Astrocyte (in vitro differentiated cells and primary cell): ENCODE data around the gene TREX2.

Source experiments
- CTCF ChIP-seq: IDR thresholded peaks from 2 replicates; pipeline ENCODE4 v1.5.1; 2011; ENCODE audit warnings: low read depth, mild to moderate bottlenecking, inconsistent platforms, low read length, moderate library complexity; ENCODE audit not compliant: insufficient read depth
- EZH2 ChIP-seq: IDR thresholded peaks from 2 replicates; pipeline ENCODE4 v1.6.1; 2012; ENCODE audit warnings: mild to moderate bottlenecking, low read length, inconsistent platforms; ENCODE audit not compliant: insufficient read depth

GRCh38 chrX:153476666-153477363 is 31.0 kb upstream of the TREX2 start:
- TF ChIP-seq CTCF (no peak), EZH2 (no peak)
